C4-2B (cell line): ENCODE measurements around the gene SKIC2.

Source experiments
- ZFX ChIP-seq: fragments of 450-650 bp; IDR thresholded peaks from 2 replicates; pipeline ENCODE4 v1.6.1; 2017
- TF ChIP-seq, protein P1 (sequence below): fragments of 450-650 bp; conservative IDR thresholded peaks from 2 replicates; pipeline ENCODE4 v1.5.1; 2017; ENCODE audit warnings: mild to moderate bottlenecking

GRCh38 chr6:31935823-31936222 is 23.2 kb upstream of the SKIC2 start:
- TF ChIP-seq, protein P1, sequence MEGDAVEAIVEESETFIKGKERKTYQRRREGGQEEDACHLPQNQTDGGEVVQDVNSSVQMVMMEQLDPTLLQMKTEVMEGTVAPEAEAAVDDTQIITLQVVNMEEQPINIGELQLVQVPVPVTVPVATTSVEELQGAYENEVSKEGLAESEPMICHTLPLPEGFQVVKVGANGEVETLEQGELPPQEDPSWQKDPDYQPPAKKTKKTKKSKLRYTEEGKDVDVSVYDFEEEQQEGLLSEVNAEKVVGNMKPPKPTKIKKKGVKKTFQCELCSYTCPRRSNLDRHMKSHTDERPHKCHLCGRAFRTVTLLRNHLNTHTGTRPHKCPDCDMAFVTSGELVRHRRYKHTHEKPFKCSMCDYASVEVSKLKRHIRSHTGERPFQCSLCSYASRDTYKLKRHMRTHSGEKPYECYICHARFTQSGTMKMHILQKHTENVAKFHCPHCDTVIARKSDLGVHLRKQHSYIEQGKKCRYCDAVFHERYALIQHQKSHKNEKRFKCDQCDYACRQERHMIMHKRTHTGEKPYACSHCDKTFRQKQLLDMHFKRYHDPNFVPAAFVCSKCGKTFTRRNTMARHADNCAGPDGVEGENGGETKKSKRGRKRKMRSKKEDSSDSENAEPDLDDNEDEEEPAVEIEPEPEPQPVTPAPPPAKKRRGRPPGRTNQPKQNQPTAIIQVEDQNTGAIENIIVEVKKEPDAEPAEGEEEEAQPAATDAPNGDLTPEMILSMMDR: no peak
- TF ChIP-seq ZFX: no peak
